ENCODE data around the gene AJM1. TPM values are rescaled to one million over a fixed set of nuclear protein-coding genes. Genes with fewer than 3 reads are reported as not detected.
A peak's percentile ranks its signal among the peaks of the same experiment; 100 is the strongest.

Gene AJM1
- total RNA-seq, 1 donor from 2014 or later, result 1.1 TPM

DNA sequence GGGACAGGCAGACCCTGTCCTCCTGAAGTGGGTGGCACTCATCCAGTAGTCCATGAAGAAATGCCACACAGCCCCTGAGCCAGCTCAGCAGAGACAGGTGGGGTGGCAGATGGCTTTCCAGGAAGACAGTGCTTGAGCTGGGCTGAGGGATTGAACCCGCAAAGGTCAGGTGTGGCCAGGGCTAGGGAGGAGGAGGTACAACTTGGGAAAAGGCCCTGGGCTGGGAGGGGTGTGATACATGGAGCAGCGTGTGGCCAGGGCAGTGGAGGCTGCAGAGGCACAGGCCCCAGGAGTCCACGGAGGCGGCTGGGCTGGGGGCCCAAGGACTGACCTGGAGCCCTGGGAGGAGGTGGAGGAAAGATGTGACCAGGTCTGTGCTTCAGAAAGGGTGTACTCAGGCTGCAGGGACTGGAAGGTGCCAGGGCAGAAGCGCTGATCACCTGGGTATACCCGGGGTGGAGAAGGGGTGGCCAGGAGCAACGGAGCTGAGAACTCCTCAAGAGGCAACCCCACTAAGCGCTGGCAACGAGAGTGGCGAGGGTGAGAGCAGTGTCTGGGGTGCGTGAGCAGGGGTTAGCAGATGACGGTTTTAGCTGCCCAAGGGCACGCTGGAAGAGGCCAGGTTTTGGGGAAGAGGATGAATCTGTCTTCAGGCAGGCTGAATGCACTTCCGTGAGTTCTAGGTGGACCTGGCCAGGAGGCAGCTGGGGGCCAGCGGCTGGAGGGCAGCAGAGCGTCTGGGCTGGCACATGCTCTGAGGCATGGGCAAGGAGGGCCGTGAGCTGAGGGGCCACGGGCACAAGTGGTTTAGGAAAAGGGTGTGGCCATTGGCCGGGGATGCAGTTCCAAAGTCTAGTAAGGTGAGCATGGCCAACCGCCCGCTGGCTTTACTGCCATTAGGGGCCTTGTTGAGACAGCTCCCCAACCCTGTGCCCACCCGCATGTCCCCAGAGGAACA, 38.4 kb upstream of the AJM1 start:
- no peak for FAIRE-seq
- no peak for DNase-seq (ENCODE audit: low read depth)
- Histone ChIP-seq H3K27me3 (ENCODE audit: control insufficient read depth, insufficient read depth, low read length) (peaks cover 3% of the 10 kb centered on the region), H3K4me3 (ENCODE audit: low read depth, low read length) (no peak overlapping the region), H3K36me3 (ENCODE audit: control insufficient read depth, insufficient read depth, low read length) (peaks cover 2% of the 10 kb centered on the region)
- TF ChIP-seq, protein P1, sequence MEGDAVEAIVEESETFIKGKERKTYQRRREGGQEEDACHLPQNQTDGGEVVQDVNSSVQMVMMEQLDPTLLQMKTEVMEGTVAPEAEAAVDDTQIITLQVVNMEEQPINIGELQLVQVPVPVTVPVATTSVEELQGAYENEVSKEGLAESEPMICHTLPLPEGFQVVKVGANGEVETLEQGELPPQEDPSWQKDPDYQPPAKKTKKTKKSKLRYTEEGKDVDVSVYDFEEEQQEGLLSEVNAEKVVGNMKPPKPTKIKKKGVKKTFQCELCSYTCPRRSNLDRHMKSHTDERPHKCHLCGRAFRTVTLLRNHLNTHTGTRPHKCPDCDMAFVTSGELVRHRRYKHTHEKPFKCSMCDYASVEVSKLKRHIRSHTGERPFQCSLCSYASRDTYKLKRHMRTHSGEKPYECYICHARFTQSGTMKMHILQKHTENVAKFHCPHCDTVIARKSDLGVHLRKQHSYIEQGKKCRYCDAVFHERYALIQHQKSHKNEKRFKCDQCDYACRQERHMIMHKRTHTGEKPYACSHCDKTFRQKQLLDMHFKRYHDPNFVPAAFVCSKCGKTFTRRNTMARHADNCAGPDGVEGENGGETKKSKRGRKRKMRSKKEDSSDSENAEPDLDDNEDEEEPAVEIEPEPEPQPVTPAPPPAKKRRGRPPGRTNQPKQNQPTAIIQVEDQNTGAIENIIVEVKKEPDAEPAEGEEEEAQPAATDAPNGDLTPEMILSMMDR (IDR thresholded peaks at IDR 0.05; ENCODE audit: insufficient read depth, low read length, severe bottlenecking), result no peak

DNA sequence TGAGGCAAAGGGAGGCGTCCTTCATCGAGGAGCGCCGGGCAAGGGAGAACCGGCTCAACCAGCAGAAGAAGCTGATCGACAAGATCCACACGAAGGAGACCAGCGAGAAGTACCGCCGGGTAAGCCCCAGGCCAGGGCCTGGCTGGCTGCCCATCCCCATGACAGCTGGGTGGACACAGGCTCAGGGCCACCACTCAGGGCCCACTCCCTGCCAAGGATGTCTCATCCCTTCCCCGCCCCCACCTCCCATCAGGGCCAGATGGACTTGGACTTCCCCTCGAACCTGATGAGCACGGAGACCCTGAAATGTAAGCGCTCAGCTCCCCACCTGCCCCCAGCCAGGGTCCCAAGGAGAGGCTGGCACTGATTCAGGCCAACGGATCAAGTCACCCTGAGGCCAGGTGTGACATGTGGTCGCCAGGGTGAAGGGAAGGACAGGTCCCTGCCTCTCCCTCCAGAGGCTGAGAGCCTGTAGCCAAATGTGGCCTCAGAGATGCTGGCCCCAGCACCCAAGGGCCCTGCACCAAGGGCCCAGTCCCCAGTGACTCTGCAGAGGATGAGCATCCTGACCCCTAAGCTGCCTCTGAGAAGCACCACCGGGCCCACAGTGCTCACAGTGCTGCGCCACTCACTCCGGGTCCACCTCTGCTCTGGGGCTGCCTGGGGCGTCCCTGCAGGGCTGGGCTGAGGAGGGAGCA, 37.6 kb upstream of the AJM1 start:
- Histone ChIP-seq H3K4me3 (ENCODE audit: low read depth, low read length) (no peak overlapping the region), H3K36me3 (ENCODE audit: control insufficient read depth, insufficient read depth, low read length) (peaks cover 4% of the 10 kb centered on the region), H3K27me3 (ENCODE audit: control insufficient read depth, insufficient read depth, low read length) (no peaks in the 10 kb centered on the region)
- FAIRE-seq (no peak), DNase-seq (ENCODE audit: low read depth) (no peak)
- TF ChIP-seq, protein P1 (IDR thresholded peaks at IDR 0.05; ENCODE audit: insufficient read depth, low read length, severe bottlenecking), result no peak

DNA sequence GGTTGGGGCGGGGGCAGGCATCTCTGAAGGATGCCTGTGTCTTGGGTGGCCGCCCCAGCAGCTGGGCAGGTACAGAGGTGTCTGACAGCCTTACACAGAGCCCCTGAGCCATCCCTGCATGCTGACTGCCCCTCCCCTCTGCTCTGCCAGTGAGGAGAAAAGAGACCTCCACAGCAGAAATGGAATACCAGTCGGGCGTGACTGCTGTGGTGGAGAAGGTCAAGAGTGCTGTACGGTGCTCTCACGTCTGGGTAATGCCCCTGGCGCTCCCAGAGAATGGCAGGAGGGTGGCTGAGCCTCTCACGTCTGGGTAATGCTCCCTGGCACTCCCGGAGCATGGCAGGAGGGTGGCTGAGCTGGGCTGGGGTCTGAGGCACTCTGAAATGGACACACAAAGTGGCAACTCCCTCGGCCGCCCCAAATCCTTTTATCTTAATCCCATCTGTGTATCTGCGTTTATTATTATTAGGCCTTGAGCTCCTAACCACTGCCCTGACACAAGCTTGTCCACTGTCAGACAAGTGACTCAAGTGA, 37.0 kb upstream of the AJM1 start:
- no peak for FAIRE-seq
- TF ChIP-seq, protein P1 (IDR thresholded peaks at IDR 0.05; ENCODE audit: insufficient read depth, low read length, severe bottlenecking), result no peak
- DNase-seq (ENCODE audit: low read depth), result no peak
- Histone ChIP-seq H3K27me3 (ENCODE audit: control insufficient read depth, insufficient read depth, low read length) (no peaks in the 10 kb centered on the region), H3K4me3 (ENCODE audit: low read depth, low read length) (no peak overlapping the region), H3K36me3 (ENCODE audit: control insufficient read depth, insufficient read depth, low read length) (peaks cover 5% of the 10 kb centered on the region)

DNA sequence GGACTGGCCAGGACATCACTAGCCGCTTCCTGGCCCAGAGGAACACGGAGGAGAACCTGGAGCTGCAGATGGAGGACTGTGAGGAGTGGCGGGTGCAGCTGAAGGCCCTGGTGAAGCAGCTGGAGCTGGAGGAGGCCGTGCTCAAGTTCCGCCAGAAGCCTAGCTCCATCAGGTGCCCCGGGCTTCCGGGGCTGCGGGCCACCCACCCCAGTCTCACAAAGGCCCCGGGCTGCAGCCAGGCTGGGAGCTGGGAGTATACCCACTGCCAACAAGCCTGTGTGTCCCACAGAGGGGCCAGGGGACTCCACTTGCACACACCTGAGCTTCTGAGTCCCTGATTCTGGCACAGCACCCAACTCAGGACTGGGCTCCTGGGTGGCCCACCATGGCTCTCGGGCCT, 36.2 kb upstream of the AJM1 start:
- peaks cover 5% of the 10 kb centered on the region for H3K36me3 ChIP-seq (ENCODE audit: control insufficient read depth, insufficient read depth, low read length)
- DNase-seq (ENCODE audit: low read depth) (no peak), FAIRE-seq (no peak)
- H3K27me3 ChIP-seq (ENCODE audit: control insufficient read depth, insufficient read depth, low read length), result no peaks in the 10 kb centered on the region
- H3K4me3 ChIP-seq (ENCODE audit: low read depth, low read length), result no peak overlapping the region
- TF ChIP-seq, protein P1 (IDR thresholded peaks at IDR 0.05; ENCODE audit: insufficient read depth, low read length, severe bottlenecking), result no peak

DNA sequence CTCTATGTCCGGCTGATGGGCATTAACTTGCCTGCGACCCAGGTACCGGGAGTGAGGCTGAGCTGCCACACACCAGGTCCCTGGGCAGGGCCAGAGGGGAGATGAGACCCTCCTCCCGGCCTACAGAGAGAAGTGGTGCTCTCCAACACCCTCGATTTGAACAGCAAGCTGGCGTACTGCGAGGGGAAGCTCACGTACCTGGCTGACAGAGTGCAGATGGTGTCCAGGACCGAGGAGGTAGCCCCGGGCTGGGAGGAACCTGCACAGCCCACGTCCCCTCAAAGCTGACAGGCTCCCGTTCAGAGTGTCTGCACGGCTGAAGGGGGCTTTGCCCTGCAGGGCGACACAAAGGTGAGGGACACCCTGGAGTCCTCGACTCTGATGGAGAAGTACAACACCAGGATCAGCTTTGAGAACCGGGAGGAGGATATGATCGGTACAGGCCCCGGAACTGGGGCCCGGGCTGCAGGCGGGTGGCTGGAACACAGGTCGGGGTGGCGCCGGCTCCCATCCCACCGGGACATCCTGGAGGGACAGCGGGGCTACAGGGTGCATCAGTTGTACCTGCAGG, 35.6 kb upstream of the AJM1 start:
- FAIRE-seq (no peak), DNase-seq (ENCODE audit: low read depth) (no peak)
- Histone ChIP-seq H3K36me3 (ENCODE audit: control insufficient read depth, insufficient read depth, low read length) (peaks cover 5% of the 10 kb centered on the region), H3K27me3 (ENCODE audit: control insufficient read depth, insufficient read depth, low read length) (no peaks in the 10 kb centered on the region), H3K4me3 (ENCODE audit: low read depth, low read length) (peak overlapping the region; percentile 83)
- TF ChIP-seq, protein P1 (IDR thresholded peaks at IDR 0.05; ENCODE audit: insufficient read depth, low read length, severe bottlenecking), result no peak

Measured in bronchial epithelial cell (primary cell).